ENCODE results near the gene GAK. TPM values are rescaled to one million over a fixed set of nuclear protein-coding genes. Genes with fewer than 3 reads are reported as not detected.

GAK gene
- total RNA-seq, 4 donors from 2014 or later = 34.9 to 48.3 (median 44.5) TPM

DNA sequence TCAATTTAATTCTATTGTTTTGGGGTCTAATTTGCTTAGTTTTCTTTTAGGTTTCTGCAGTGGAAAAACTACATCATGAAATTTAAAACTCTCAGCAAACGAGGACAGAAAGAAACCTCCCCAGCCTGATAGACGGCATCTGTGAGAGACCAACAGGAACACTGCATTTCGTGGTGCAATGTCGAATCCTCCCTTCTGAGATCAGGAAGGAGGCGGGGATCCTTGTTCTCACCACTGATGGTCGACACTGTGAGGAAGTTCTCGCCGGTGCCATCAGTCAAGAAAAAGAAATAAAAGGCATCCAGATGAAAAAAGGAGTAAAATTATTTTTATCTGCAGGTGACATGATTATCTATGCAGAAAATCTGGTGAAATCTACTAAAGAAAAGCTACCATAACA, 16.5 kb downstream of the GAK start:
- Histone ChIP-seq H3K4me1 (no peaks in the 10 kb centered on the region), H3K4me3 (no peak overlapping the region), H3K27ac (no peak overlapping the region), H3K9me3 (no peaks in the 10 kb centered on the region), H3K36me3 (peaks cover 0 to 18% of the 10 kb centered on the region in 2 donors), H3K27me3 (no peaks in the 10 kb centered on the region)
- in situ Hi-C loops (cut with MboI; ENCODE audit: low sequenced_read_pairs in 4 of 4) = no loop called here
- intact Hi-C loops (cut with DNase I; ENCODE audit: low total_unique reads) = no loop called here
- no peak for ATAC-seq
- TF ChIP-seq POLR2A (IDR thresholded peaks at IDR 0.05) = no peak
- no peak for TF ChIP-seq CTCF (IDR thresholded peaks at IDR 0.05 in 4 of 5, conservative IDR thresholded peaks at IDR 0.05 in 1 of 5)
- no peak for DNase-seq

GRCh38 chr4:915041-915474, 17.1 kb downstream of the GAK start:
- no peak overlapping the region for H3K27ac ChIP-seq
- H3K9me3 ChIP-seq = no peaks in the 10 kb centered on the region
- H3K36me3 ChIP-seq = peaks cover 0 to 18% of the 10 kb centered on the region in 2 donors
- intact Hi-C loops (cut with DNase I; ENCODE audit: low total_unique reads) (no loop called here), in situ Hi-C loops (cut with MboI; ENCODE audit: low sequenced_read_pairs in 4 of 4) (no loop called here)
- DNase-seq (no peak), ATAC-seq (no peak)
- no peaks in the 10 kb centered on the region for H3K27me3 ChIP-seq
- H3K4me1 ChIP-seq = no peaks in the 10 kb centered on the region
- no peak overlapping the region for H3K4me3 ChIP-seq
- TF ChIP-seq CTCF (IDR thresholded peaks at IDR 0.05 in 4 of 5, conservative IDR thresholded peaks at IDR 0.05 in 1 of 5) = no peak
- no peak for TF ChIP-seq POLR2A (IDR thresholded peaks at IDR 0.05)

- DNase-seq (no peak), ATAC-seq (no peak)
- intact Hi-C loops (cut with DNase I; ENCODE audit: low total_unique reads) (no loop called here), in situ Hi-C loops (cut with MboI; ENCODE audit: low sequenced_read_pairs in 4 of 4) (no loop called here)
- H3K36me3 ChIP-seq = peaks cover 0 to 18% of the 10 kb centered on the region in 2 donors
- no peaks in the 10 kb centered on the region for H3K4me1 ChIP-seq
- H3K27me3 ChIP-seq = no peaks in the 10 kb centered on the region
- no peak overlapping the region for H3K27ac ChIP-seq
- H3K9me3 ChIP-seq = no peaks in the 10 kb centered on the region
- no peak overlapping the region for H3K4me3 ChIP-seq
- TF ChIP-seq CTCF (IDR thresholded peaks at IDR 0.05 in 4 of 5, conservative IDR thresholded peaks at IDR 0.05 in 1 of 5) (no peak), POLR2A (IDR thresholded peaks at IDR 0.05) (no peak)
Observed at GRCh38 chr4:914531-914930, 17.6 kb downstream of the GAK start.

DNA sequence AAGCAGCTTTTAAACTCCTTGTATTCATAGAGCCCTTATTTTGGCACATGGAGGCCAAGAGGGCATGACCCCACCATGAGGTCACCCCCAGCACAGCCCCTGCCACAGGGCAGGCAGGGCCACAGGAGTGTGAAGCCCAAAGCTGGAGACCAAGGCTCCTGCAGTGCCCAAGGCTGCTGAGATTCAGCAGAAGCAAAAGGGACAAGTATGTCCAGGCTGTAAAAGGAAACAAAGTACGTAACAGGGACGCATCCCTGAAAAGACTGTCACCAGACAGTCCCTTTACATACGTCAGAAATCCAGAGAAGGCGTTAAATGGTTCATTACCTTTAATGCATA, 18.9 kb downstream of the GAK start:
- H3K27ac ChIP-seq = no peak overlapping the region
- H3K27me3 ChIP-seq = no peaks in the 10 kb centered on the region
- H3K9me3 ChIP-seq = no peaks in the 10 kb centered on the region
- H3K4me3 ChIP-seq = no peak overlapping the region
- no peaks in the 10 kb centered on the region for H3K4me1 ChIP-seq
- in situ Hi-C loops (cut with MboI; ENCODE audit: low sequenced_read_pairs in 4 of 4) = no loop called here
- H3K36me3 ChIP-seq = peaks cover 0 to 18% of the 10 kb centered on the region in 2 donors
- no peak for TF ChIP-seq CTCF (IDR thresholded peaks at IDR 0.05 in 4 of 5, conservative IDR thresholded peaks at IDR 0.05 in 1 of 5)
- no peak for TF ChIP-seq POLR2A (IDR thresholded peaks at IDR 0.05)
- intact Hi-C loops (cut with DNase I; ENCODE audit: low total_unique reads) = no loop called here
- DNase-seq (no peak), ATAC-seq (no peak)

- DNase-seq (no peak), ATAC-seq (no peak)
- Histone ChIP-seq H3K9me3 (no peaks in the 10 kb centered on the region), H3K27ac (no peak overlapping the region), H3K27me3 (no peaks in the 10 kb centered on the region), H3K4me3 (no peak overlapping the region), H3K4me1 (no peaks in the 10 kb centered on the region), H3K36me3 (peaks cover 0 to 18% of the 10 kb centered on the region in 2 donors)
- in situ Hi-C loops (cut with MboI; ENCODE audit: low sequenced_read_pairs in 4 of 4) (no loop called here), intact Hi-C loops (cut with DNase I; ENCODE audit: low total_unique reads) (no loop called here)
- TF ChIP-seq POLR2A (IDR thresholded peaks at IDR 0.05) (no peak), CTCF (IDR thresholded peaks at IDR 0.05 in 4 of 5, conservative IDR thresholded peaks at IDR 0.05 in 1 of 5) (no peak)
Observed at GRCh38 chr4:912548-913279, 19.4 kb downstream of the GAK start.

Data from gastrocnemius medialis (tissue), 4 donors.